NT2/D1 (cell line): Measurements from ENCODE around the gene DCC.

Experiments used
- SUZ12 ChIP-seq: IDR thresholded peaks from 2 replicates; pipeline ENCODE4 v1.6.1; 2011; ENCODE audit not compliant: insufficient read length, insufficient read depth; ENCODE audit errors: extremely low read depth
- ZNF274 ChIP-seq: IDR thresholded peaks from 2 replicates; pipeline ENCODE4 v1.6.1; 2011; ENCODE audit warnings: mild to moderate bottlenecking, low read depth, low read length

DNA sequence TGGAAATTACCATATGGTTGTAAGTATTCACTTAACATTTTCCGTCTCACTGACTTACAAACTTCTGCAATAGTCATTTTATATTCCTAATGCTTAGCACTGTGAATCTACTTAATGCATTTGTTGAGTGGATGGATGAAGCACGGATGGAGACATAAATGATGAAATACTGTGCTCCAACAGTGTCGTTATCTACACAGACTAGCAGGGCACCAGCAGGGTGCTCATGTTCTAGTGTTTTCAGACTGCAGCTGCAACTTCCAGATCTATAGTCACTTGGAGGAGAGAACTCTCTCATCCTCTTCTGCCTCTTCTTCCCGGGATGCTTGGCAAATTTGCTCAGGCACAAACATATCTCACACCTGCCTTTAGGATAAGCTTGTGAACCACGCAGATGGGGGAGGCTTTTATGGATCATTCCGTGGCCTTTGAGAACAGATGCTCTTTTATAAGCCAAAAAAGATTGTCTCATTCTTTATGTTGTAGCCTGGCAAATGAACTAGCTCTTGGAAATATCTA is 1086.7 kb downstream of the DCC start:
- no peak for TF ChIP-seq SUZ12
- TF ChIP-seq ZNF274 = no peak
